HCT116 (cell line): ENCODE measurements around the gene ZBTB6. TPM values are rescaled to one million over a fixed set of nuclear protein-coding genes. Genes with fewer than 3 reads are reported as not detected.

Source experiments
- ATAC-seq: fragments of 200-7000 bp; cut with Tn5 transposase; 2 replicates; pipeline ENCODE4 v1.9.1; 2020; ENCODE audit warnings: mild to moderate bottlenecking, moderate library complexity
- BruUV-seq: library from RNA; stranded (reverse); fragments of 400-500 nt; replicated peaks from 2 replicates; lab custom pipeline; 2021; lab: Mats Ljungman, UMichigan
- CTCF ChIA-PET: fragments of 300-600 bp; sonication (Branson Sonifier 250); formaldehyde crosslinking; loops from one replicate; lab custom pipeline; 2021; ENCODE audit warnings: antibody characterized with exemption; lab: Charles Lee
- POLR2A ChIA-PET: fragments of 300-600, 350-600 bp; sonication (Branson Sonifier 250); formaldehyde crosslinking; loops from one replicate; lab custom pipeline; 2021; ENCODE audit warnings: antibody characterized with exemption; lab: Charles Lee
- RAD21 ChIA-PET, 2 experiments: fragments of 300-600 bp; sonication (Branson Sonifier 250); formaldehyde crosslinking; loops; one replicate each; lab custom pipeline; 2023; ENCODE audit warnings: low total read pairs in 2 of 2; ENCODE audit not compliant: uncharacterized antibody in 2 of 2, unreplicated experiment in 2 of 2, low non-redundant PET in 1 of 2; lab: Charles Lee
- DNase-seq: peaks from one replicate; pipeline ENCODE4 v3.0.0-alpha.2; 2010; ENCODE audit warnings: low read depth, low spot score
- H2AFZ ChIP-seq: fragments of 200-600 bp; shearing (Covaris generic), sonication (generic); 2 replicates; pipeline ENCODE4 v1.6.1; 2017; ENCODE audit warnings: low read depth, mixed run types, mixed read lengths, antibody characterized with exemption, low read length; ENCODE audit not compliant: poor library complexity, severe bottlenecking
- H3K27ac ChIP-seq: 2 replicates; pipeline ENCODE4 v1.5.1; 2012; ENCODE audit warnings: low read depth, low read length
- H3K27me3 ChIP-seq: fragments of 200-600 bp; sonication (generic); 2 replicates; pipeline ENCODE4 v1.6.1; 2016; ENCODE audit warnings: mixed run types, low read length, mixed read lengths; ENCODE audit not compliant: insufficient read depth
- H3K36me3 ChIP-seq, 2 experiments: fragments of 200-500 bp in 1 of 2; fragments of 200-600 bp in 1 of 2; sonication (Bioruptor generic) in 1 of 2; sonication (generic) in 1 of 2; 2 replicates each; pipeline versions ENCODE4 v1.5.1 to v1.6.1; 2014 to 2016; ENCODE audit warnings: low read length in 2 of 2, inconsistent platforms in 1 of 2, mixed read lengths in 1 of 2, mixed run types in 1 of 2; ENCODE audit not compliant: insufficient read depth in 2 of 2, control insufficient read depth in 1 of 2
- H3K4me1 ChIP-seq, 2 experiments: fragments of 200-600 bp in 1 of 2; sonication (generic) in 1 of 2; 2 replicates each; pipeline versions ENCODE4 v1.5.1 to v1.6.1; 2012 to 2017; ENCODE audit warnings: low read length in 2 of 2, inconsistent platforms in 1 of 2, mild to moderate bottlenecking in 1 of 2, mixed read lengths in 1 of 2, mixed run types in 1 of 2, moderate library complexity in 1 of 2; ENCODE audit not compliant: insufficient read depth in 2 of 2, control insufficient read depth in 1 of 2
- H3K4me2 ChIP-seq: fragments of 200-600 bp; sonication (generic); 2 replicates; pipeline ENCODE4 v1.6.1; 2017; ENCODE audit warnings: mixed run types, low read length, mixed read lengths
- H3K4me3 ChIP-seq, 2 experiments: fragments of 200-600 bp in 1 of 2; sonication (generic) in 1 of 2; replicated peaks in 1 of 2; 2 replicates each; pipeline ENCODE4 v1.5.1; 2011 to 2016; ENCODE audit warnings: low read length in 2 of 2, control low read depth in 1 of 2, low read depth in 1 of 2, mild to moderate bottlenecking in 1 of 2, mixed read lengths in 1 of 2, mixed run types in 1 of 2
- H3K79me2 ChIP-seq: fragments of 200-600 bp; sonication (generic); 2 replicates; pipeline ENCODE4 v1.6.1; 2017; ENCODE audit warnings: mild to moderate bottlenecking, mixed run types, low read length, moderate library complexity, mixed read lengths; ENCODE audit not compliant: insufficient read depth
- H3K9ac ChIP-seq: fragments of 200-600 bp; sonication (generic); 2 replicates; pipeline ENCODE4 v1.6.1; 2016; ENCODE audit warnings: low read length, mixed read lengths
- H3K9me2 ChIP-seq: fragments of 200-600 bp; sonication (generic), shearing (Covaris generic); 2 replicates; pipeline ENCODE4 v1.6.1; 2017; ENCODE audit warnings: mixed run types, mild to moderate bottlenecking, moderate library complexity; ENCODE audit not compliant: insufficient read depth
- H3K9me3 ChIP-seq, 2 experiments: fragments of 200-500 bp in 1 of 2; fragments of 200-600 bp in 1 of 2; sonication (Bioruptor generic) in 1 of 2; sonication (generic) in 1 of 2; 2 replicates each; pipeline ENCODE4 v1.6.1; 2014 to 2017; ENCODE audit warnings: low read length in 2 of 2, mixed read lengths in 2 of 2, inconsistent platforms in 1 of 2, low read depth in 1 of 2, mild to moderate bottlenecking in 1 of 2, mixed run types in 1 of 2, moderate library complexity in 1 of 2; ENCODE audit not compliant: control insufficient read depth in 1 of 2, insufficient read depth in 1 of 2
- H4K20me1 ChIP-seq: fragments of 200-600 bp; sonication (generic), shearing (Covaris generic); 2 replicates; pipeline ENCODE4 v1.6.1; 2017; ENCODE audit warnings: mixed run types, mild to moderate bottlenecking, moderate library complexity; ENCODE audit not compliant: insufficient read depth
- CEBPB ChIP-seq: IDR thresholded peaks from 2 replicates; pipeline ENCODE4 v1.6.1; 2012; ENCODE audit warnings: low read depth
- EGR1 ChIP-seq: IDR thresholded peaks from 2 replicates; pipeline ENCODE4 v1.6.1; 2012; ENCODE audit warnings: low read depth
- EZH2phosphoT487 ChIP-seq: fragments of 200-600 bp; IDR thresholded peaks from 2 replicates; pipeline ENCODE4 v1.6.1; 2018; ENCODE audit warnings: antibody characterized with exemption, borderline replicate concordance
- FOSL1 ChIP-seq: IDR thresholded peaks from 2 replicates; pipeline ENCODE4 v1.6.1; 2012; ENCODE audit warnings: low read depth
- POLR2AphosphoS5 ChIP-seq: IDR thresholded peaks from 2 replicates; pipeline ENCODE4 v1.6.1; 2011; ENCODE audit warnings: mild to moderate bottlenecking, low read depth, low read length, moderate library complexity
- RAD21 ChIP-seq: IDR thresholded peaks from 2 replicates; pipeline ENCODE4 v1.6.1; 2012; ENCODE audit warnings: low read depth, mild to moderate bottlenecking
- SIN3A ChIP-seq: IDR thresholded peaks from 2 replicates; pipeline ENCODE4 v1.6.1; 2012; ENCODE audit warnings: low read depth
- SP1 ChIP-seq: IDR thresholded peaks from 2 replicates; pipeline ENCODE4 v1.6.1; 2012; ENCODE audit warnings: low read depth
- SRF ChIP-seq: IDR thresholded peaks from 2 replicates; pipeline ENCODE4 v1.6.1; 2012; ENCODE audit warnings: low read depth
- ZNF274 ChIP-seq: fragments of 200-500 bp; sonication (Bioruptor generic); IDR thresholded peaks from 2 replicates; pipeline ENCODE4 v1.6.1; 2014; ENCODE audit warnings: mild to moderate bottlenecking, low read depth, low read length, inconsistent platforms
- intact Hi-C: fragments of 100-400 bp; cut with micrococcal nuclease; formaldehyde crosslinking; loops from 2 replicates; pipeline ENCODE4 v1.10.0; 2022
- total RNA-seq: library from RNA; stranded (reverse); gene quantifications from one replicate; pipeline ENCODE4 v1.2.1, GENCODE V29; 2021; ENCODE audit not compliant: unreplicated experiment
- TF ChIP-seq, protein P1 (sequence below), 3 experiments: fragments of 200-600 bp in 1 of 3; sonication (generic) in 1 of 3; IDR thresholded peaks in 2 of 3; conservative IDR thresholded peaks in 1 of 3; 2 replicates each; pipeline ENCODE4 v1.5.1; 2012 to 2017; ENCODE audit warnings: low read depth in 2 of 3, low read length in 2 of 3, antibody characterized with exemption in 1 of 3, borderline replicate concordance in 1 of 3, control low read depth in 1 of 3, mild to moderate bottlenecking in 1 of 3, mixed read lengths in 1 of 3, mixed run types in 1 of 3, moderate library complexity in 1 of 3; ENCODE audit not compliant: insufficient read depth in 1 of 3
- TF ChIP-seq, protein P2 (sequence below): IDR thresholded peaks from 2 replicates; pipeline ENCODE4 v1.6.1; 2012
- TF ChIP-seq, protein P3 (sequence below): IDR thresholded peaks from 2 replicates; pipeline ENCODE4 v1.6.1; 2012
- TF ChIP-seq, protein P4 (sequence below): IDR thresholded peaks from 2 replicates; pipeline ENCODE4 v1.6.1; 2011; ENCODE audit warnings: mild to moderate bottlenecking, low read length, moderate library complexity; ENCODE audit not compliant: insufficient replicate concordance; ENCODE audit errors: extremely low read depth
- TF ChIP-seq, protein P5 (sequence below): IDR thresholded peaks from 2 replicates; pipeline ENCODE4 v1.6.1; 2012; ENCODE audit warnings: low read depth

The ZBTB6 gene
- total RNA-seq, 1 experiment from 2014 or later, result 12.3 TPM

DNA sequence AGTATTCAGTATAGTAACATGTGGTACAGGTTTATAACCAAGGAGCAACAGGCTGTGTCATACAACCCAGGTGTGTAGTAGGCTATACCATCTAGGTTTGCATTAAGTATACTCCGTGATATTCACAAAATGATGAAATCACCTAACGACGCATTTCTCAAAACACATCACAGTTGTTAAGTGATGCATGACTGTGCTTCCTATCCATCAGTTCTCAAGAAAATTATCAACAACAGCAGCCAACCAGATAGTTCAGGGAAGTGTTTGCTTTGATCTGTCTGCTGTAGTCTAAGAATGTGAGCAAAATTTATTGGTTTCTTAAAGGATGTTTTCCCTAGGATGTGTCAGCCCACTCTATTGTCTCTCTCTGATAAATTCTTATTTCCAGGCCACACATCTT, 10.8 kb upstream of the ZBTB6 start:
- H3K79me2 ChIP-seq, result peaks cover 56% of the 10 kb centered on the region
- 0 out of 2 replicates have a peak, but pooled peaks cover 5% of the 10 kb centered on the region for H4K20me1 ChIP-seq
- no peak overlapping the region for H2AFZ ChIP-seq
- H3K9me3 ChIP-seq, result no peaks in the 10 kb centered on the region
- no TSS peak for BruUV-seq
- no peak overlapping the region for H3K9ac ChIP-seq
- H3K4me2 ChIP-seq, result no peak overlapping the region
- ChIA-PET RAD21 (no interaction called here), CTCF (no interaction called here), POLR2A (no interaction called here)
- TF ChIP-seq, protein P1, sequence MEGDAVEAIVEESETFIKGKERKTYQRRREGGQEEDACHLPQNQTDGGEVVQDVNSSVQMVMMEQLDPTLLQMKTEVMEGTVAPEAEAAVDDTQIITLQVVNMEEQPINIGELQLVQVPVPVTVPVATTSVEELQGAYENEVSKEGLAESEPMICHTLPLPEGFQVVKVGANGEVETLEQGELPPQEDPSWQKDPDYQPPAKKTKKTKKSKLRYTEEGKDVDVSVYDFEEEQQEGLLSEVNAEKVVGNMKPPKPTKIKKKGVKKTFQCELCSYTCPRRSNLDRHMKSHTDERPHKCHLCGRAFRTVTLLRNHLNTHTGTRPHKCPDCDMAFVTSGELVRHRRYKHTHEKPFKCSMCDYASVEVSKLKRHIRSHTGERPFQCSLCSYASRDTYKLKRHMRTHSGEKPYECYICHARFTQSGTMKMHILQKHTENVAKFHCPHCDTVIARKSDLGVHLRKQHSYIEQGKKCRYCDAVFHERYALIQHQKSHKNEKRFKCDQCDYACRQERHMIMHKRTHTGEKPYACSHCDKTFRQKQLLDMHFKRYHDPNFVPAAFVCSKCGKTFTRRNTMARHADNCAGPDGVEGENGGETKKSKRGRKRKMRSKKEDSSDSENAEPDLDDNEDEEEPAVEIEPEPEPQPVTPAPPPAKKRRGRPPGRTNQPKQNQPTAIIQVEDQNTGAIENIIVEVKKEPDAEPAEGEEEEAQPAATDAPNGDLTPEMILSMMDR (IDR thresholded peaks at IDR 0.05 in 2 of 3, conservative IDR thresholded peaks at IDR 0.05 in 1 of 3; ENCODE audit: borderline replicate concordance in 1 of 3, insufficient read depth in 1 of 3, low read depth in 2 of 3, low read length in 2 of 3), result no peak
- TF ChIP-seq, protein P2, sequence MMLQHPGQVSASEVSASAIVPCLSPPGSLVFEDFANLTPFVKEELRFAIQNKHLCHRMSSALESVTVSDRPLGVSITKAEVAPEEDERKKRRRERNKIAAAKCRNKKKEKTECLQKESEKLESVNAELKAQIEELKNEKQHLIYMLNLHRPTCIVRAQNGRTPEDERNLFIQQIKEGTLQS, result no peak
- TF ChIP-seq, protein P3, sequence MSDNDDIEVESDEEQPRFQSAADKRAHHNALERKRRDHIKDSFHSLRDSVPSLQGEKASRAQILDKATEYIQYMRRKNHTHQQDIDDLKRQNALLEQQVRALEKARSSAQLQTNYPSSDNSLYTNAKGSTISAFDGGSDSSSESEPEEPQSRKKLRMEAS, result no peak
- TF ChIP-seq ZNF274, result no peak
- TF ChIP-seq, protein P4, sequence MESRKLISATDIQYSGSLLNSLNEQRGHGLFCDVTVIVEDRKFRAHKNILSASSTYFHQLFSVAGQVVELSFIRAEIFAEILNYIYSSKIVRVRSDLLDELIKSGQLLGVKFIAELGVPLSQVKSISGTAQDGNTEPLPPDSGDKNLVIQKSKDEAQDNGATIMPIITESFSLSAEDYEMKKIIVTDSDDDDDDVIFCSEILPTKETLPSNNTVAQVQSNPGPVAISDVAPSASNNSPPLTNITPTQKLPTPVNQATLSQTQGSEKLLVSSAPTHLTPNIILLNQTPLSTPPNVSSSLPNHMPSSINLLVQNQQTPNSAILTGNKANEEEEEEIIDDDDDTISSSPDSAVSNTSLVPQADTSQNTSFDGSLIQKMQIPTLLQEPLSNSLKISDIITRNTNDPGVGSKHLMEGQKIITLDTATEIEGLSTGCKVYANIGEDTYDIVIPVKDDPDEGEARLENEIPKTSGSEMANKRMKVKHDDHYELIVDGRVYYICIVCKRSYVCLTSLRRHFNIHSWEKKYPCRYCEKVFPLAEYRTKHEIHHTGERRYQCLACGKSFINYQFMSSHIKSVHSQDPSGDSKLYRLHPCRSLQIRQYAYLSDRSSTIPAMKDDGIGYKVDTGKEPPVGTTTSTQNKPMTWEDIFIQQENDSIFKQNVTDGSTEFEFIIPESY, result no peak
- no peak for TF ChIP-seq SP1
- TF ChIP-seq CEBPB, result no peak
- TF ChIP-seq EGR1, result no peak
- TF ChIP-seq SIN3A, result no peak
- TF ChIP-seq POLR2AphosphoS5, result no peak
- no peak for TF ChIP-seq FOSL1
- TF ChIP-seq RAD21, result no peak
- no peak for TF ChIP-seq EZH2phosphoT487
- TF ChIP-seq SRF, result no peak
- TF ChIP-seq, protein P5, sequence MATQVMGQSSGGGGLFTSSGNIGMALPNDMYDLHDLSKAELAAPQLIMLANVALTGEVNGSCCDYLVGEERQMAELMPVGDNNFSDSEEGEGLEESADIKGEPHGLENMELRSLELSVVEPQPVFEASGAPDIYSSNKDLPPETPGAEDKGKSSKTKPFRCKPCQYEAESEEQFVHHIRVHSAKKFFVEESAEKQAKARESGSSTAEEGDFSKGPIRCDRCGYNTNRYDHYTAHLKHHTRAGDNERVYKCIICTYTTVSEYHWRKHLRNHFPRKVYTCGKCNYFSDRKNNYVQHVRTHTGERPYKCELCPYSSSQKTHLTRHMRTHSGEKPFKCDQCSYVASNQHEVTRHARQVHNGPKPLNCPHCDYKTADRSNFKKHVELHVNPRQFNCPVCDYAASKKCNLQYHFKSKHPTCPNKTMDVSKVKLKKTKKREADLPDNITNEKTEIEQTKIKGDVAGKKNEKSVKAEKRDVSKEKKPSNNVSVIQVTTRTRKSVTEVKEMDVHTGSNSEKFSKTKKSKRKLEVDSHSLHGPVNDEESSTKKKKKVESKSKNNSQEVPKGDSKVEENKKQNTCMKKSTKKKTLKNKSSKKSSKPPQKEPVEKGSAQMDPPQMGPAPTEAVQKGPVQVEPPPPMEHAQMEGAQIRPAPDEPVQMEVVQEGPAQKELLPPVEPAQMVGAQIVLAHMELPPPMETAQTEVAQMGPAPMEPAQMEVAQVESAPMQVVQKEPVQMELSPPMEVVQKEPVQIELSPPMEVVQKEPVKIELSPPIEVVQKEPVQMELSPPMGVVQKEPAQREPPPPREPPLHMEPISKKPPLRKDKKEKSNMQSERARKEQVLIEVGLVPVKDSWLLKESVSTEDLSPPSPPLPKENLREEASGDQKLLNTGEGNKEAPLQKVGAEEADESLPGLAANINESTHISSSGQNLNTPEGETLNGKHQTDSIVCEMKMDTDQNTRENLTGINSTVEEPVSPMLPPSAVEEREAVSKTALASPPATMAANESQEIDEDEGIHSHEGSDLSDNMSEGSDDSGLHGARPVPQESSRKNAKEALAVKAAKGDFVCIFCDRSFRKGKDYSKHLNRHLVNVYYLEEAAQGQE, result no peak
- H3K36me3 ChIP-seq, result peaks cover 0 to 2% of the 10 kb centered on the region in 2 experiments; a peak in 1 of 4 replicates
- no peak overlapping the region for H3K4me3 ChIP-seq
- intact Hi-C loops, result no loop called here
- no peaks in the 10 kb centered on the region for H3K27me3 ChIP-seq
- H3K27ac ChIP-seq, result no peak overlapping the region
- DNase-seq (no peak), ATAC-seq (no peak)
- H3K9me2 ChIP-seq, result no peaks in the 10 kb centered on the region
- no peaks in the 10 kb centered on the region for H3K4me1 ChIP-seq
